GM12878 (cell line): ENCODE data around the gene PSG11. TPM values are rescaled to one million over a fixed set of nuclear protein-coding genes. Genes with fewer than 3 reads are reported as not detected.

Source experiments
- ATAC-seq: fragments of 200-7000 bp; cut with Tn5 transposase; 3 replicates; pipeline ENCODE4 v1.9.1; 2020; ENCODE audit warnings: mild to moderate bottlenecking, moderate library complexity
- BruUV-seq: library from RNA; stranded (reverse); fragments of 400-500 nt; replicated peaks from 2 replicates; lab custom pipeline; 2021; lab: Mats Ljungman, UMichigan
- CTCF ChIA-PET: fragments of 300-600 bp; sonication (Branson Sonifier 250); formaldehyde crosslinking; extraction: SDS; loops from one replicate; lab custom pipeline; 2021; ENCODE audit warnings: inconsistent platforms; lab: Yijun Ruan, JAX
- POLR2A ChIA-PET: fragments of 350-600 bp; formaldehyde crosslinking; extraction: SDS; loops from one replicate; lab custom pipeline; 2021; ENCODE audit warnings: inconsistent platforms; lab: Charles Lee
- RAD21 ChIA-PET: fragments of 300-600 bp; sonication (Branson Sonifier 250); formaldehyde crosslinking; loops from one replicate; lab custom pipeline; 2023; ENCODE audit warnings: antibody characterized with exemption; ENCODE audit not compliant: unreplicated experiment; lab: Charles Lee
- SMC1A ChIA-PET: fragments of 300-600 bp; sonication (Branson Sonifier 250); formaldehyde crosslinking; loops from one replicate; lab custom pipeline; 2023; ENCODE audit not compliant: unreplicated experiment, uncharacterized antibody; lab: Charles Lee
- DNase-seq: peaks from one replicate; pipeline ENCODE4 v3.0.0-alpha.2; 2011; ENCODE audit warnings: low read depth, low spot score
- FAIRE-seq: peaks from 3 replicates; lab custom pipeline; 2011; peaks lifted over from hg19 to GRCh38; lab: Jason Lieb, UNC
- H2AFZ ChIP-seq: 2 replicates; pipeline ENCODE4 v1.6.0; 2011; ENCODE audit warnings: low read depth, low read length, control low read depth; ENCODE audit not compliant: control insufficient read depth
- H3K27ac ChIP-seq: 2 replicates; pipeline ENCODE4 v1.5.1; 2011; ENCODE audit warnings: control low read depth; ENCODE audit not compliant: control insufficient read depth, insufficient read depth
- H3K27me3 ChIP-seq, 2 experiments: replicated peaks in 1 of 2; 2 replicates each; pipeline versions ENCODE4 v1.6.0 to v1.6.1; 2011; ENCODE audit warnings: low read length in 1 of 2; ENCODE audit not compliant: control insufficient read depth in 2 of 2, insufficient read depth in 2 of 2
- H3K36me3 ChIP-seq, 2 experiments: 2 replicates each; pipeline ENCODE4 v1.5.1; 2011; ENCODE audit warnings: low read length in 1 of 2; ENCODE audit not compliant: control insufficient read depth in 2 of 2, insufficient read depth in 2 of 2
- H3K4me1 ChIP-seq: 2 replicates; pipeline ENCODE4 v1.6.1; 2011; ENCODE audit warnings: mild to moderate bottlenecking, low read length, moderate library complexity, mixed read lengths; ENCODE audit not compliant: control insufficient read depth, insufficient read depth
- H3K4me2 ChIP-seq: 2 replicates; pipeline ENCODE4 v1.6.0; 2011; ENCODE audit warnings: control low read depth; ENCODE audit not compliant: control insufficient read depth, insufficient read depth
- H3K4me3 ChIP-seq: fragments of 200-600 bp; sonication (generic); 2 replicates; pipeline ENCODE4 v1.5.1; 2016
- H3K79me2 ChIP-seq: 2 replicates; pipeline ENCODE4 v1.6.0; 2011; ENCODE audit warnings: low read length; ENCODE audit not compliant: control insufficient read depth, insufficient read depth
- H3K9ac ChIP-seq: 2 replicates; pipeline ENCODE4 v1.8.0; 2011; ENCODE audit warnings: low read length, control low read depth, mixed read lengths; ENCODE audit not compliant: control insufficient read depth, insufficient read depth
- H3K9me3 ChIP-seq: replicated peaks from 3 replicates; pipeline ENCODE4 v1.5.1; 2011; ENCODE audit warnings: mild to moderate bottlenecking, low read length; ENCODE audit not compliant: control insufficient read depth, insufficient read depth
- H4K20me1 ChIP-seq: 2 replicates; pipeline ENCODE4 v1.6.0; 2011; ENCODE audit not compliant: control insufficient read depth, insufficient read depth
- ASH2L ChIP-seq: fragments of 300-600, 200-600 bp; sonication (generic); IDR thresholded peaks from 2 replicates; pipeline ENCODE4 v1.6.1; 2017; ENCODE audit warnings: low read depth, mild to moderate bottlenecking, borderline replicate concordance
- ATF7 ChIP-seq: fragments of 450-650 bp; IDR thresholded peaks from 2 replicates; pipeline ENCODE4 v1.6.1; 2016; ENCODE audit warnings: low read depth, mild to moderate bottlenecking
- BCLAF1 ChIP-seq: fragments of 450-650 bp; IDR thresholded peaks from 2 replicates; pipeline ENCODE4 v1.6.1; 2017; ENCODE audit warnings: antibody characterized with exemption, mild to moderate bottlenecking, moderate library complexity
- BRCA1 ChIP-seq: IDR thresholded peaks from 2 replicates; pipeline ENCODE4 v1.6.1; 2011; ENCODE audit warnings: low read depth, low read length, improper control_type of control experiment
- GABPA ChIP-seq: IDR thresholded peaks from 2 replicates; pipeline ENCODE4 v1.6.1; 2014; ENCODE audit warnings: antibody characterized with exemption, low read depth, mild to moderate bottlenecking, inconsistent platforms
- IKZF1 ChIP-seq: fragments of 450-650 bp; conservative IDR thresholded peaks from 2 replicates; pipeline ENCODE4 v1.6.1; 2017; ENCODE audit warnings: antibody characterized with exemption, mild to moderate bottlenecking
- MEF2B ChIP-seq: fragments of 450-650 bp; IDR thresholded peaks from 2 replicates; pipeline ENCODE4 v1.6.1; 2018; ENCODE audit warnings: mild to moderate bottlenecking, moderate library complexity; ENCODE audit not compliant: partially characterized antibody, poor library complexity, severe bottlenecking
- NFIC ChIP-seq: IDR thresholded peaks from 2 replicates; pipeline ENCODE4 v1.6.1; 2012; ENCODE audit warnings: low read depth, mild to moderate bottlenecking, inconsistent platforms, low read length, moderate library complexity
- POLR2AphosphoS2 ChIP-seq: IDR thresholded peaks from 2 replicates; pipeline ENCODE4 v1.6.1; 2011; ENCODE audit warnings: low read depth, mild to moderate bottlenecking, low read length, improper control_type of control experiment, moderate library complexity
- SMC3 ChIP-seq: IDR thresholded peaks from 2 replicates; pipeline ENCODE4 v1.6.1; 2011; ENCODE audit warnings: low read length, improper control_type of control experiment, borderline replicate concordance
- SUPT20H ChIP-seq: IDR thresholded peaks from 2 replicates; pipeline ENCODE4 v1.6.1; 2011; ENCODE audit warnings: low read depth, mild to moderate bottlenecking, low read length, moderate library complexity, borderline replicate concordance; ENCODE audit not compliant: control insufficient read depth
- WGBS: methylation state at CpG from one replicate; pipeline ENCODE4 v1.1.6; 2016; ENCODE audit warnings: low lambda C conversion rate; ENCODE audit not compliant: insufficient replicate concordance, insufficient coverage; ENCODE audit errors: missing lambda C conversion rate; 5-methylcytosine and 5-hydroxymethylcytosine counted together
- in situ Hi-C: fragments of 300-500 bp; cut with MboI; formaldehyde crosslinking; loops from 9 replicates; pipeline ENCODE4 v1.14.3; 2018; ENCODE audit warnings: mixed read lengths
- intact Hi-C: fragments of 100-400 bp; cut with micrococcal nuclease; formaldehyde crosslinking; loops from one replicate; pipeline ENCODE4 v1.14.2; 2022; ENCODE audit not compliant: unreplicated experiment
- polyA plus RNA-seq, 11 experiments: library from polyadenylated mRNA; depleted of rRNA in 4 of 11; unstranded in 6 of 11; stranded (reverse) in 5 of 11; fragments of >200 nt; fragmentation: Nextera tagmentation in 4 of 11; fragmentation: Illumina TruSeq in 1 of 11; extraction: Ambion mirVana in 4 of 11; extraction: Trizol in 1 of 11; gene quantifications; 1 replicate in 1 of 11; 2 replicates in 10 of 11; pipeline versions ENCODE4 v1.2.1 to v1.2.3, GENCODE V29; 2011 to 2016; ENCODE audit warnings: inconsistent platforms in 2 of 11, missing spikeins in 2 of 11, low read depth in 1 of 11
- total RNA-seq, 4 experiments: library from RNA; depleted of rRNA in 3 of 4; stranded (reverse); fragments of >200 nt in 3 of 4; fragmentation: Illumina TruSeq in 1 of 4; extraction: Trizol in 1 of 4; gene quantifications; 2 replicates each; pipeline versions ENCODE4 v1.2.1 to v1.2.3, GENCODE V29; 2013 to 2021
- TF ChIP-seq, protein P1 (sequence below): IDR thresholded peaks from 2 replicates; pipeline ENCODE4 v1.6.1; 2012; ENCODE audit warnings: improper control_type of control experiment, low read depth, low read length; ENCODE audit not compliant: insufficient replicate concordance
- TF ChIP-seq, protein P2 (sequence below): fragments of 450-650 bp; IDR thresholded peaks from 2 replicates; pipeline ENCODE4 v1.6.1; 2017; ENCODE audit warnings: mild to moderate bottlenecking, moderate library complexity

PSG11 gene
- total and polyA plus RNA-seq, 10 of the 15 experiments (the other 5 are each of a cell fraction or from before 2014, with no cell fraction given) = not detected

- Histone ChIP-seq H3K4me2 (no peak overlapping the region), H3K4me3 (no peak overlapping the region), H3K27me3 (no peaks in the 10 kb centered on the region), H2AFZ (no peak overlapping the region), H3K36me3 (no peaks in the 10 kb centered on the region), H3K79me2 (no peaks in the 10 kb centered on the region), H3K4me1 (no peaks in the 10 kb centered on the region), H3K9me3 (no peaks in the 10 kb centered on the region), H3K27ac (no peak overlapping the region), H4K20me1 (no peaks in the 10 kb centered on the region), H3K9ac (no peak overlapping the region)
- in situ Hi-C loops = no loop called here
- no peak for DNase-seq
- intact Hi-C loops = no loop called here
- SMC1A ChIA-PET = no interaction called here
- CTCF ChIA-PET = no interaction called here
- no peak for ATAC-seq
- WGBS = 31% methylated on average over 6 of the region's 6 CpGs
- RAD21 ChIA-PET = no interaction called here
- POLR2A ChIA-PET = no interaction called here
- no TSS peak for BruUV-seq
- FAIRE-seq = no peak
- TF ChIP-seq POLR2AphosphoS2 (no peak), BRCA1 (no peak), SUPT20H (no peak), MEF2B (no peak), ATF7 (no peak), ASH2L (no peak), GABPA (no peak), IKZF1 (no peak), NFIC (no peak), SMC3 (no peak), BCLAF1 (no peak)
- TF ChIP-seq, protein P1, sequence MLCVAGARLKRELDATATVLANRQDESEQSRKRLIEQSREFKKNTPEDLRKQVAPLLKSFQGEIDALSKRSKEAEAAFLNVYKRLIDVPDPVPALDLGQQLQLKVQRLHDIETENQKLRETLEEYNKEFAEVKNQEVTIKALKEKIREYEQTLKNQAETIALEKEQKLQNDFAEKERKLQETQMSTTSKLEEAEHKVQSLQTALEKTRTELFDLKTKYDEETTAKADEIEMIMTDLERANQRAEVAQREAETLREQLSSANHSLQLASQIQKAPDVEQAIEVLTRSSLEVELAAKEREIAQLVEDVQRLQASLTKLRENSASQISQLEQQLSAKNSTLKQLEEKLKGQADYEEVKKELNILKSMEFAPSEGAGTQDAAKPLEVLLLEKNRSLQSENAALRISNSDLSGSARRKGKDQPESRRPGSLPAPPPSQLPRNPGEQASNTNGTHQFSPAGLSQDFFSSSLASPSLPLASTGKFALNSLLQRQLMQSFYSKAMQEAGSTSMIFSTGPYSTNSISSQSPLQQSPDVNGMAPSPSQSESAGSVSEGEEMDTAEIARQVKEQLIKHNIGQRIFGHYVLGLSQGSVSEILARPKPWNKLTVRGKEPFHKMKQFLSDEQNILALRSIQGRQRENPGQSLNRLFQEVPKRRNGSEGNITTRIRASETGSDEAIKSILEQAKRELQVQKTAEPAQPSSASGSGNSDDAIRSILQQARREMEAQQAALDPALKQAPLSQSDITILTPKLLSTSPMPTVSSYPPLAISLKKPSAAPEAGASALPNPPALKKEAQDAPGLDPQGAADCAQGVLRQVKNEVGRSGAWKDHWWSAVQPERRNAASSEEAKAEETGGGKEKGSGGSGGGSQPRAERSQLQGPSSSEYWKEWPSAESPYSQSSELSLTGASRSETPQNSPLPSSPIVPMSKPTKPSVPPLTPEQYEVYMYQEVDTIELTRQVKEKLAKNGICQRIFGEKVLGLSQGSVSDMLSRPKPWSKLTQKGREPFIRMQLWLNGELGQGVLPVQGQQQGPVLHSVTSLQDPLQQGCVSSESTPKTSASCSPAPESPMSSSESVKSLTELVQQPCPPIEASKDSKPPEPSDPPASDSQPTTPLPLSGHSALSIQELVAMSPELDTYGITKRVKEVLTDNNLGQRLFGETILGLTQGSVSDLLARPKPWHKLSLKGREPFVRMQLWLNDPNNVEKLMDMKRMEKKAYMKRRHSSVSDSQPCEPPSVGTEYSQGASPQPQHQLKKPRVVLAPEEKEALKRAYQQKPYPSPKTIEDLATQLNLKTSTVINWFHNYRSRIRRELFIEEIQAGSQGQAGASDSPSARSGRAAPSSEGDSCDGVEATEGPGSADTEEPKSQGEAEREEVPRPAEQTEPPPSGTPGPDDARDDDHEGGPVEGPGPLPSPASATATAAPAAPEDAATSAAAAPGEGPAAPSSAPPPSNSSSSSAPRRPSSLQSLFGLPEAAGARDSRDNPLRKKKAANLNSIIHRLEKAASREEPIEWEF = no peak
- TF ChIP-seq, protein P2, sequence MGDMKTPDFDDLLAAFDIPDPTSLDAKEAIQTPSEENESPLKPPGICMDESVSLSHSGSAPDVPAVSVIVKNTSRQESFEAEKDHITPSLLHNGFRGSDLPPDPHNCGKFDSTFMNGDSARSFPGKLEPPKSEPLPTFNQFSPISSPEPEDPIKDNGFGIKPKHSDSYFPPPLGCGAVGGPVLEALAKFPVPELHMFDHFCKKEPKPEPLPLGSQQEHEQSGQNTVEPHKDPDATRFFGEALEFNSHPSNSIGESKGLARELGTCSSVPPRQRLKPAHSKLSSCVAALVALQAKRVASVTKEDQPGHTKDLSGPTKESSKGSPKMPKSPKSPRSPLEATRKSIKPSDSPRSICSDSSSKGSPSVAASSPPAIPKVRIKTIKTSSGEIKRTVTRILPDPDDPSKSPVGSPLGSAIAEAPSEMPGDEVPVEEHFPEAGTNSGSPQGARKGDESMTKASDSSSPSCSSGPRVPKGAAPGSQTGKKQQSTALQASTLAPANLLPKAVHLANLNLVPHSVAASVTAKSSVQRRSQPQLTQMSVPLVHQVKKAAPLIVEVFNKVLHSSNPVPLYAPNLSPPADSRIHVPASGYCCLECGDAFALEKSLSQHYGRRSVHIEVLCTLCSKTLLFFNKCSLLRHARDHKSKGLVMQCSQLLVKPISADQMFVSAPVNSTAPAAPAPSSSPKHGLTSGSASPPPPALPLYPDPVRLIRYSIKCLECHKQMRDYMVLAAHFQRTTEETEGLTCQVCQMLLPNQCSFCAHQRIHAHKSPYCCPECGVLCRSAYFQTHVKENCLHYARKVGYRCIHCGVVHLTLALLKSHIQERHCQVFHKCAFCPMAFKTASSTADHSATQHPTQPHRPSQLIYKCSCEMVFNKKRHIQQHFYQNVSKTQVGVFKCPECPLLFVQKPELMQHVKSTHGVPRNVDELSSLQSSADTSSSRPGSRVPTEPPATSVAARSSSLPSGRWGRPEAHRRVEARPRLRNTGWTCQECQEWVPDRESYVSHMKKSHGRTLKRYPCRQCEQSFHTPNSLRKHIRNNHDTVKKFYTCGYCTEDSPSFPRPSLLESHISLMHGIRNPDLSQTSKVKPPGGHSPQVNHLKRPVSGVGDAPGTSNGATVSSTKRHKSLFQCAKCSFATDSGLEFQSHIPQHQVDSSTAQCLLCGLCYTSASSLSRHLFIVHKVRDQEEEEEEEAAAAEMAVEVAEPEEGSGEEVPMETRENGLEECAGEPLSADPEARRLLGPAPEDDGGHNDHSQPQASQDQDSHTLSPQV = no peak
Observed at GRCh38 chr19:42961119-42961518, 65.2 kb downstream of the PSG11 start.
